GM12872 (cell line): ENCODE measurements around the gene SNPH.

Experiments used
- CTCF ChIP-seq: IDR thresholded peaks from 3 replicates; pipeline ENCODE4 v1.5.1; 2011; ENCODE audit warnings: low read depth, mild to moderate bottlenecking, low read length, moderate library complexity; ENCODE audit not compliant: insufficient read depth

SNPH gene

GRCh38 chr20:1325173-1326030, 59.3 kb downstream of the SNPH start:
- no peak for TF ChIP-seq CTCF

GRCh38 chr20:1326031-1326930, 60.2 kb downstream of the SNPH start:
- no peak for TF ChIP-seq CTCF

- no peak for TF ChIP-seq CTCF
Measured at GRCh38 chr20:1327241-1327653, 61.2 kb downstream of the SNPH start.

- no peak for TF ChIP-seq CTCF
Measured at GRCh38 chr20:1327827-1328679, 62.0 kb downstream of the SNPH start.

- TF ChIP-seq CTCF, result no peak
Measured at GRCh38 chr20:1328680-1329330, 62.7 kb downstream of the SNPH start, which contains the start of gene SDCBP2. Gene SDCBP2, minus strand, starts transcription at chr20:1329139. Its CDS starts 8,723 bp downstream, at chr20:1320416.

- TF ChIP-seq CTCF, result no peak
Measured at GRCh38 chr20:1330075-1330830, 64.2 kb downstream of the SNPH start.
